Urothelium cell line (cell line): ENCODE data around the gene TAPBP.

Experiments
- DNase-seq: peaks from one replicate; pipeline ENCODE4 v3.0.0; 2011; ENCODE audit warnings: low spot score, mixed read lengths
- FAIRE-seq: peaks from 2 replicates; lab custom pipeline; 2011; peaks lifted over from hg19 to GRCh38; lab: Jason Lieb, UNC

The TAPBP gene

GRCh38 chr6:33249732-33250630, 63.9 kb downstream of the TAPBP start:
- DNase-seq (no peak), FAIRE-seq (no peak)
